ENCODE measurements around the gene ZNF780A. TPM values are rescaled to one million over a fixed set of nuclear protein-coding genes. Genes with fewer than 3 reads are reported as not detected.

The ZNF780A gene
- total and polyA plus RNA-seq, 2 experiments from 2014 or later = 12.3 to 15.0 TPM

- H3K36me3 ChIP-seq (ENCODE audit: insufficient read depth) = peaks cover 55% of the 10 kb centered on the region
- H3K4me1 Mint-ChIP-seq = no peaks in the 10 kb centered on the region
These were observed 12.4 kb downstream of the ZNF780A start for GRCh38 chr19:40078377-40078776.

GRCh38 chr19:40070058-40070457 lies 20.7 kb downstream of the ZNF780A start:
- no peak for DNase-seq (ENCODE audit: low spot score)
- Mint-ChIP-seq H3K27ac (no peak overlapping the region), H3K4me3 (no peak overlapping the region), H3K9me3 (peaks cover 67% of the 10 kb centered on the region), H3K4me1 (no peaks in the 10 kb centered on the region), H3K36me3 (ENCODE audit: low read depth) (peaks cover 71% of the 10 kb centered on the region), H3K27me3 (ENCODE audit: insufficient read depth, low read depth, poor library complexity) (no peaks in the 10 kb centered on the region)
- Histone ChIP-seq H3K79me2 (replicated peaks; ENCODE audit: insufficient read depth) (no peaks in the 10 kb centered on the region), H3K27ac (ENCODE audit: low read depth) (no peak overlapping the region), H3K4me3 (no peak overlapping the region), H3K27me3 (ENCODE audit: insufficient read depth) (no peaks in the 10 kb centered on the region), H3F3A (replicated peaks; ENCODE audit: low read depth) (no peaks in the 10 kb centered on the region), H4K20me1 (replicated peaks; ENCODE audit: insufficient read depth) (no peaks in the 10 kb centered on the region), H2AFZ (no peak overlapping the region), H3K9me2 (ENCODE audit: insufficient read depth) (no peaks in the 10 kb centered on the region; the same call in 1 of the 2 replicates), H3K36me3 (ENCODE audit: insufficient read depth) (peaks cover 15% of the 10 kb centered on the region; the same call in 1 of the 2 replicates), H3K4me2 (no peak overlapping the region), H3K4me1 (ENCODE audit: insufficient read depth) (no peaks in the 10 kb centered on the region)
- TF ChIP-seq REST (IDR thresholded peaks at IDR 0.05; ENCODE audit: unreplicated experiment) = no peak
- no peak for TF ChIP-seq STAT1 (IDR thresholded peaks at IDR 0.05; ENCODE audit: unreplicated experiment)
- TF ChIP-seq EZH2phosphoT487 (IDR thresholded peaks at IDR 0.05; ENCODE audit: unreplicated experiment) = no peak
- TF ChIP-seq ZNF462 (CRISPR knock-in tag; IDR thresholded peaks at IDR 0.05) = no peak
- no peak for ATAC-seq

More at GRCh38 chr19:40078377-40078776, 12.4 kb downstream of the ZNF780A start:
- no peaks in the 10 kb centered on the region for H4K20me1 ChIP-seq (replicated peaks; ENCODE audit: insufficient read depth)
- H3K9me2 ChIP-seq (ENCODE audit: insufficient read depth) = 0 out of 2 replicates have a peak, but pooled peaks cover 5% of the 10 kb centered on the region
- no peaks in the 10 kb centered on the region for H3K27me3 ChIP-seq (ENCODE audit: insufficient read depth)
- H3F3A ChIP-seq (replicated peaks; ENCODE audit: low read depth) = no peaks in the 10 kb centered on the region
- H3K4me3 Mint-ChIP-seq = no peak overlapping the region
- DNase-seq (ENCODE audit: low spot score) = no peak
- H2AFZ ChIP-seq = no peak overlapping the region
- no peaks in the 10 kb centered on the region for H3K4me1 ChIP-seq (ENCODE audit: insufficient read depth)
- no peak overlapping the region for H3K27ac Mint-ChIP-seq
- no peak overlapping the region for H3K4me2 ChIP-seq
- no peak for TF ChIP-seq STAT1 (IDR thresholded peaks at IDR 0.05; ENCODE audit: unreplicated experiment)
- TF ChIP-seq ZNF114 (CRISPR knock-in tag; IDR thresholded peaks at IDR 0.05) = no peak
- no peak for TF ChIP-seq CTCF (conservative IDR thresholded peaks at IDR 0.05; ENCODE audit: low read depth in 2 of 2)
- H3K4me3 ChIP-seq = no peak overlapping the region
- peaks cover 98% of the 10 kb centered on the region for H3K36me3 Mint-ChIP-seq (ENCODE audit: low read depth)
- ATAC-seq = no peak
- peaks cover 8% of the 10 kb centered on the region for H3K27me3 Mint-ChIP-seq (ENCODE audit: insufficient read depth, low read depth, poor library complexity)
- peaks cover 72% of the 10 kb centered on the region for H3K9me3 Mint-ChIP-seq
- H3K79me2 ChIP-seq (replicated peaks; ENCODE audit: insufficient read depth) = no peaks in the 10 kb centered on the region; the same call in 1 of the 2 replicates
- no peak overlapping the region for H3K27ac ChIP-seq (ENCODE audit: low read depth)
